Thymus (tissue), 11 donors: ENCODE results near the gene MRPS23. TPM values are rescaled to one million over a fixed set of nuclear protein-coding genes. Genes with fewer than 3 reads are reported as not detected.

Experiments
- DNase-seq, 9 donors: peaks; one replicate each; pipeline ENCODE4 v3.0.0-alpha.2; 2013; ENCODE audit warnings: low spot score in 9 of 9, low read depth in 6 of 9, missing footprints in 1 of 9
- H3K27ac ChIP-seq, 2 donors: one replicate each; pipeline ENCODE4 v1.5.1; 2013; ENCODE audit warnings: control low read depth in 1 of 2, low read depth in 1 of 2, low read length in 1 of 2, mild to moderate bottlenecking in 1 of 2, moderate library complexity in 1 of 2
- H3K27me3 ChIP-seq, 2 donors: one replicate each; pipeline ENCODE4 v1.5.1; 2013; ENCODE audit warnings: low read length in 1 of 2; ENCODE audit not compliant: control insufficient read depth in 2 of 2, insufficient read depth in 1 of 2
- H3K36me3 ChIP-seq, 2 donors: one replicate each; pipeline ENCODE4 v1.5.1; 2013; ENCODE audit warnings: low read length in 1 of 2, mild to moderate bottlenecking in 1 of 2, moderate library complexity in 1 of 2; ENCODE audit not compliant: control insufficient read depth in 2 of 2, insufficient read depth in 2 of 2
- H3K4me1 ChIP-seq, 2 donors: one replicate each; pipeline ENCODE4 v1.5.1; 2013; ENCODE audit warnings: low read length in 2 of 2; ENCODE audit not compliant: control insufficient read depth in 2 of 2, insufficient read depth in 2 of 2
- H3K4me3 ChIP-seq, 2 donors: one replicate each; pipeline ENCODE4 v1.5.1; 2013; ENCODE audit warnings: low read length in 2 of 2, control low read depth in 1 of 2, mild to moderate bottlenecking in 1 of 2
- H3K9me3 ChIP-seq, 2 donors: one replicate each; pipeline ENCODE4 v1.5.1; 2013; ENCODE audit warnings: low read length in 1 of 2, mild to moderate bottlenecking in 1 of 2; ENCODE audit not compliant: control insufficient read depth in 2 of 2, insufficient read depth in 1 of 2
- WGBS: extraction: QIAGEN DNeasy Blood & Tissue Kit; methylation state at CpG from one replicate; pipeline ENCODE4 v1.1.7; 2013; 5-methylcytosine and 5-hydroxymethylcytosine counted together
- polyA plus RNA-seq: library from polyadenylated mRNA; stranded (reverse); fragments of 200-250 nt; gene quantifications from one replicate; pipeline ENCODE4 v1.2.3, GENCODE V29; 2013
- total RNA-seq: library from RNA; stranded (reverse); fragments of 120-200 nt; gene quantifications from one replicate; pipeline ENCODE4 v1.2.4, GENCODE V29; 2013
- donor health status: healthy.

The MRPS23 gene
- total and polyA plus RNA-seq, 2 donors, result 22.7 to 50.8 TPM

- peak overlapping the region; percentile 12 to 39 for H3K4me3 ChIP-seq
- no peaks in the 10 kb centered on the region for H3K9me3 ChIP-seq
- 2% methylated on average over 34 of the region's 34 CpGs for WGBS
- H3K27me3 ChIP-seq, result peaks cover 19 to 41% of the 10 kb centered on the region in 2 donors
- H3K36me3 ChIP-seq, result no peaks in the 10 kb centered on the region
- peaks cover 13 to 37% of the 10 kb centered on the region in 2 donors for H3K4me1 ChIP-seq
- DNase-seq, result peak in 3 of 9 donors; percentile 31 to 64 (median 33)
- peak overlapping the region; percentile 44 to 76 for H3K27ac ChIP-seq
Observed at GRCh38 chr17:57861000-57861789, 11.4 kb upstream of the MRPS23 start.

- Histone ChIP-seq H3K36me3 (no peaks in the 10 kb centered on the region), H3K4me3 (no peak overlapping the region), H3K27me3 (peaks cover 19 to 41% of the 10 kb centered on the region in 2 donors), H3K4me1 (peaks cover 13 to 36% of the 10 kb centered on the region in 2 donors), H3K27ac (peak overlapping the region; percentile 44 to 48), H3K9me3 (no peaks in the 10 kb centered on the region)
- DNase-seq, result no peak
- WGBS, result 91% methylated on average over 6 of the region's 6 CpGs
Observed at GRCh38 chr17:57860414-57860999, 10.7 kb upstream of the MRPS23 start.

- Histone ChIP-seq H3K27ac (no peak overlapping the region), H3K36me3 (no peaks in the 10 kb centered on the region), H3K27me3 (peaks cover 19 to 41% of the 10 kb centered on the region in 2 donors), H3K4me3 (no peak overlapping the region), H3K9me3 (no peaks in the 10 kb centered on the region), H3K4me1 (peaks cover 13 to 39% of the 10 kb centered on the region in 2 donors)
- WGBS, result 83% methylated on average over 13 of the region's 13 CpGs
- DNase-seq, result no peak
Observed at GRCh38 chr17:57859601-57860413, 10.0 kb upstream of the MRPS23 start.

GRCh38 chr17:57858838-57859237 is 9.0 kb upstream of the MRPS23 start:
- no peak overlapping the region for H3K27ac ChIP-seq
- H3K9me3 ChIP-seq, result no peaks in the 10 kb centered on the region
- peaks cover 19 to 41% of the 10 kb centered on the region in 2 donors for H3K27me3 ChIP-seq
- no peak for DNase-seq
- WGBS, result 97% methylated on average over 5 of the region's 5 CpGs
- no peak overlapping the region for H3K4me3 ChIP-seq
- no peaks in the 10 kb centered on the region for H3K36me3 ChIP-seq
- H3K4me1 ChIP-seq, result peaks cover 13 to 39% of the 10 kb centered on the region in 2 donors

- Histone ChIP-seq H3K4me1 (peaks cover 13 to 39% of the 10 kb centered on the region in 2 donors), H3K4me3 (no peak overlapping the region), H3K36me3 (no peaks in the 10 kb centered on the region), H3K27ac (no peak overlapping the region), H3K27me3 (peaks cover 12 to 24% of the 10 kb centered on the region in 2 donors), H3K9me3 (no peaks in the 10 kb centered on the region)
- no peak for DNase-seq
- whole genome bisulfite sequencing, result 91% methylated on average over 10 of the region's 10 CpGs
Observed at GRCh38 chr17:57856792-57857620, 7.2 kb upstream of the MRPS23 start.

- no peak overlapping the region for H3K27ac ChIP-seq
- no peak for DNase-seq
- H3K4me1 ChIP-seq, result peaks cover 4 to 36% of the 10 kb centered on the region in 2 donors
- H3K4me3 ChIP-seq, result no peak overlapping the region
- H3K9me3 ChIP-seq, result no peaks in the 10 kb centered on the region
- peaks cover under 1 to 9% of the 10 kb centered on the region in 2 donors for H3K27me3 ChIP-seq
- WGBS, result 93% methylated on average over 6 of the region's 6 CpGs
- H3K36me3 ChIP-seq, result no peaks in the 10 kb centered on the region
Observed at GRCh38 chr17:57855391-57856035, 5.7 kb upstream of the MRPS23 start.

- DNase-seq, result no peak
- H3K4me3 ChIP-seq, result no peak overlapping the region
- no peaks in the 10 kb centered on the region for H3K36me3 ChIP-seq
- no peaks in the 10 kb centered on the region for H3K27me3 ChIP-seq
- peaks cover 11 to 36% of the 10 kb centered on the region in 2 donors for H3K4me1 ChIP-seq
- H3K9me3 ChIP-seq, result peaks cover 0 to 4% of the 10 kb centered on the region in 2 donors
- 97% methylated on average over 8 of the region's 8 CpGs for WGBS
- H3K27ac ChIP-seq, result no peak overlapping the region
Observed at GRCh38 chr17:57853695-57854094, 3.9 kb upstream of the MRPS23 start.

GRCh38 chr17:57852955-57853328 is 3.1 kb upstream of the MRPS23 start:
- Histone ChIP-seq H3K9me3 (peaks cover 0 to 4% of the 10 kb centered on the region in 2 donors), H3K27ac (no peak overlapping the region), H3K4me1 (peaks cover 11 to 32% of the 10 kb centered on the region in 2 donors), H3K36me3 (peaks cover 0 to 2% of the 10 kb centered on the region in 2 donors), H3K27me3 (no peaks in the 10 kb centered on the region), H3K4me3 (no peak overlapping the region)
- 69% methylated on average over 6 of the region's 6 CpGs for WGBS
- DNase-seq, result no peak
